ENCODE results near the gene PRR20A. TPM values are rescaled to one million over a fixed set of nuclear protein-coding genes. Genes with fewer than 3 reads are reported as not detected.
"Not testable (repeated sequence)": the region's sequence is repeated elsewhere in the genome, so short reads cannot be mapped to it uniquely, and the experiment has no call there.

PRR20A gene
- not detected for total RNA-seq

DNA sequence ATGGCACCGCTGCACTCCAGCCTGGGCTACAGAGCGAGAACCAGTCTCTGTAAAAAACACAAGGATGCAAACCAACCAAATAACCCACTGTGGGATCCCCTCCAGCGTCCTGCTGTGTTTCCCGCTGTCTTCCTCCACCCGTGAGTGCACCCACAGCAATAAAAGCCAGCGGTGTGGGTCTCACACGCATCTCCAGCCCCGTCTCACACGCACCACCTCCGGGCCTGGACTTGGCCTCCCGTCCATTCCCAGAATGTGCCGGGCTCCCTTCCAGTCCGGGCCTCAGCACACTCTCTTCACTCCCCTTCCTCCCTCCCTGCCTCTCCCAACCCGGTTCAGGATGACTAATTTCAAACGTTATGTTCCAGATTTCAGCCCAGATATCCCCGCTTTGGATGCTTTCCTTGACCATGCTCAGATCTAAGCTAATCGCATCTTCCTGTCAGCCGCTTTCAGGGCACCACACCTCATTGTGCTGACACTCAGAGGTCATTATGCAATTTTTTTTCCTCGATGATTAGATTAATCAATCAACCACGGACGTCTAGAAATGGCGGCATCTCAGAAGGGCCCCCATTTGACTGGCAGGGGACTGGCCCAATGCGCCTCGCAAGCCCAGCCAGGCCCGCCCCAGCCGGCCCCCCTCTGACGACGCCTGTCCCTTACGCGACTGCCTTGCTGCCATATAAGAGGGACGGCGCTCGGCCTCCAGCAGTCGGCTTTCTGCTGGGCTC lies at the start of gene PRR20A:
Gene PRR20A, plus strand, starts transcription at position 684 of the 734 bp plus-strand sequence. CDS start 387 bp downstream, outside the sequence.
- DNase-seq (ENCODE audit: low spot score in 2 of 2); H3K27me3 ChIP-seq; H3K4me1 ChIP-seq; intact Hi-C loops (cut with DNase I); H3K4me3 ChIP-seq; H3K27ac ChIP-seq; H3K9me3 ChIP-seq; H3K36me3 ChIP-seq: not testable (repeated sequence)

DNA sequence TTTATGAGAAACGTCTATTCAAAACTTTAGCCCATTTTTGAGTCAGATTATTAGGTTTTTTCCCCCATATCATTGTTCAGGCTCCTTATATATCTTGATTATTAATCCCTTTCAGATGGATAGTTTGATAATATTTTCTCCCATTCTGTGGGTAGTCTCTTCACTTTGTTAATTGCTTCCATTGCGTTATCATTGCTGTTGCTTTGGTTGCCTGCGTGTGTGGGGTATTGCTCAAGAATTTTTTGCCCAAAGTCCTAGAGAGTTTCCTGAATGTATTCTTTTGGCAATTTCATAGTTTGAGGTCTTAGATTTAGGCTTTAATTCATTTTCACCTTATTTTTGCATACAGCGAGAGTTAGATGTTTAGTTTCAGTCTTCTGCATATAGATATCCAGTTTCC lies 25.8 kb upstream of the PRR20A start:
- H3K27me3 ChIP-seq: no peaks in the 10 kb centered on the region
- DNase-seq (ENCODE audit: low spot score in 2 of 2): no peak
- no peaks in the 10 kb centered on the region for H3K36me3 ChIP-seq
- no peak overlapping the region for H3K4me3 ChIP-seq
- no peak overlapping the region for H3K27ac ChIP-seq
- TF ChIP-seq, protein P1, sequence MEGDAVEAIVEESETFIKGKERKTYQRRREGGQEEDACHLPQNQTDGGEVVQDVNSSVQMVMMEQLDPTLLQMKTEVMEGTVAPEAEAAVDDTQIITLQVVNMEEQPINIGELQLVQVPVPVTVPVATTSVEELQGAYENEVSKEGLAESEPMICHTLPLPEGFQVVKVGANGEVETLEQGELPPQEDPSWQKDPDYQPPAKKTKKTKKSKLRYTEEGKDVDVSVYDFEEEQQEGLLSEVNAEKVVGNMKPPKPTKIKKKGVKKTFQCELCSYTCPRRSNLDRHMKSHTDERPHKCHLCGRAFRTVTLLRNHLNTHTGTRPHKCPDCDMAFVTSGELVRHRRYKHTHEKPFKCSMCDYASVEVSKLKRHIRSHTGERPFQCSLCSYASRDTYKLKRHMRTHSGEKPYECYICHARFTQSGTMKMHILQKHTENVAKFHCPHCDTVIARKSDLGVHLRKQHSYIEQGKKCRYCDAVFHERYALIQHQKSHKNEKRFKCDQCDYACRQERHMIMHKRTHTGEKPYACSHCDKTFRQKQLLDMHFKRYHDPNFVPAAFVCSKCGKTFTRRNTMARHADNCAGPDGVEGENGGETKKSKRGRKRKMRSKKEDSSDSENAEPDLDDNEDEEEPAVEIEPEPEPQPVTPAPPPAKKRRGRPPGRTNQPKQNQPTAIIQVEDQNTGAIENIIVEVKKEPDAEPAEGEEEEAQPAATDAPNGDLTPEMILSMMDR (IDR thresholded peaks at IDR 0.05): no peak
- H3K4me1 ChIP-seq: peaks cover 0 to 3% of the 10 kb centered on the region in 2 donors
- H3K9me3 ChIP-seq: peaks cover 0 to 5% of the 10 kb centered on the region in 2 donors
- intact Hi-C loops (cut with DNase I): no loop called here

DNA sequence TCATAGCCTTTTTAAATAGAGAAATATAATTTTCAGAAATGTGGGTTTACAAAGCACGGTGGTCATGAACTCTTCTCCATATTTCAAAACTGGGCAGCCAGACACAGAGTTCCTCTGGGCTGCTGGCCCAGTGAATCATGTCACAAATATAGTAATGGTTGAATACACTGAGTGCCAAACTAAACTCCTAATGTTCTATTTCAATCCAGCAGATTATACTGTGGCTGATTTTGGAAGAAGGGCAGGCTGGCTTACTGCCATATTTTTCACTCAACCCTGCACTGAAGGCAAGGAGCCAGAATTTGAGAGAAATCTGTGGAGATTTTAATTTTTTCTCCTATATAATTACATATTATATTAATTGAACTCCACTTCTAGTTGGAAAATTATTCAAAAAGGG lies 17.0 kb upstream of the PRR20A start:
- H3K27me3 ChIP-seq: no peaks in the 10 kb centered on the region
- H3K4me1 ChIP-seq: peaks cover 0 to 10% of the 10 kb centered on the region in 2 donors
- H3K4me3 ChIP-seq: no peak overlapping the region
- intact Hi-C loops (cut with DNase I): no loop called here
- TF ChIP-seq, protein P1 (IDR thresholded peaks at IDR 0.05): no peak
- H3K27ac ChIP-seq: peak overlapping the region in 1 of 2 donors; percentile 43
- DNase-seq (ENCODE audit: low spot score in 2 of 2): peak; percentile 13 to 81
- no peaks in the 10 kb centered on the region for H3K36me3 ChIP-seq
- H3K9me3 ChIP-seq: no peaks in the 10 kb centered on the region

DNA sequence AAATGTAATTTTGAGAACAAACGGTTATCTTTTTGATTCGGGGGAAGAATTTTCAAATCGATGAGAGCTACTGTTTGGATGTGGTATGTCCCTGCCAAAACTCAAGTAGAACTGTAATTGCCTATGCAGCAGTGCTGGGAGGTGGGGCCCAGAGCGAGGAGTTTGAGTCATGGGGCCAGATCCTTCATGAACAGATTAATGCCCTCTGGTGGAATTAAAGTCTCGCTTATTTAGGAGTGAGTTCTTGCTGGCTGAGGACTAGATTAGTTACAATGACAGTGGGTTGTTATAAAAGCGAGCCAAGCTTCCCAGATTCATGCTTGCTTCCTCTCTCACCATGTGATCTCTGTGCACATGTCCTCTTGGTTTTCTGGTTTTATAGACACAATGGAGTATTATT lies 11.8 kb upstream of the PRR20A start:
- Histone ChIP-seq H3K9me3 (no peaks in the 10 kb centered on the region), H3K36me3 (no peaks in the 10 kb centered on the region), H3K4me3 (no peak overlapping the region), H3K27me3 (no peaks in the 10 kb centered on the region), H3K27ac (no peak overlapping the region), H3K4me1 (peaks cover 0 to 5% of the 10 kb centered on the region in 2 donors)
- TF ChIP-seq, protein P1 (IDR thresholded peaks at IDR 0.05): no peak
- intact Hi-C loops (cut with DNase I): no loop called here
- no peak for DNase-seq (ENCODE audit: low spot score in 2 of 2)

DNA sequence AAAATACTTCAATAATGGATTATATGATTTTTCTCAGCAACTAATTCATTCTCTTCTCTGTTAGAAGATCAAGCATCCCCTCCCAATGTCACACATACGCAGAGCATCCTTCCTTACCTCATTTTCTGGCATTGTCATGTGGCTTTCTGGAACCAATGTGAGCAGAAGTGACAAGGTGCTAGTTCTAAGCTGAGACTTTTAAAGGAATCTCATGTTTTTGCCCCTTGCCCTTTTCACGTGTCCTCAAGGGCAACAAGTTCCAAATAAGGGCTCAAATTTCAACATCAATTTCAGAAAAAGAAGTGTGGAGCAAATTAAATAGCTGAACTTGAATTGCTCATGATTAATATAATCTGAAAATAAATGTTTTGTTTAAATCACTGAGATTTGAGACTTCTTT lies 4.6 kb upstream of the PRR20A start:
- no peak overlapping the region for H3K27ac ChIP-seq
- H3K9me3 ChIP-seq: no peaks in the 10 kb centered on the region
- TF ChIP-seq, protein P1 (IDR thresholded peaks at IDR 0.05): no peak
- H3K4me1 ChIP-seq: no peaks in the 10 kb centered on the region
- no peak overlapping the region for H3K4me3 ChIP-seq
- intact Hi-C loops (cut with DNase I): no loop called here
- DNase-seq (ENCODE audit: low spot score in 2 of 2): no peak
- no peaks in the 10 kb centered on the region for H3K27me3 ChIP-seq
- H3K36me3 ChIP-seq: no peaks in the 10 kb centered on the region

DNA sequence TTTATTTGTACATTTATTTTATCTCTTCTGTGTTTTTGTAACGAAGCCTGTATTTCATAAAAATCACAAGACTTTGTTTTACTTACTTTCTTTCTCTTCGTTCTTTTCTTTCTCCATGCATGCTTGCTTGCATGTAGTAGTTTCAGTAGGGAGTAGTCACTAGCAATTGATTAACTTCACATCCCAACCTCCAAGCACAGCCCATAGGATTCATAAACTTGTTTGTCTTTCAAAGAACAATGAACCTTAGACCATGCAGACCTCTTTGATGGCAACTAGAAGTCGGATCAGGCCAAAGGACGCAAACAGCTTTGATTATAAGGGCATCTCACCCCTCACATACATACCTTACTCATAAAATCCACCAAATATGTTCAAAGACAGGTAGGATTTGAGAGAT lies 3.1 kb upstream of the PRR20A start:
- Histone ChIP-seq H3K36me3 (no peaks in the 10 kb centered on the region), H3K4me1 (no peaks in the 10 kb centered on the region), H3K4me3 (no peak overlapping the region), H3K27ac (no peak overlapping the region), H3K9me3 (no peaks in the 10 kb centered on the region), H3K27me3 (no peaks in the 10 kb centered on the region)
- DNase-seq (ENCODE audit: low spot score in 2 of 2): no peak
- intact Hi-C loops (cut with DNase I): no loop called here
- TF ChIP-seq, protein P1 (IDR thresholded peaks at IDR 0.05): no peak
